HG02759 (cell line): Measurements from ENCODE around the gene LIPM.

ENCODE experiments used
- ATAC-seq: cut with Tn5 transposase; IDR thresholded peaks from one replicate; pipeline ENCODE4 v1.9.1; 2021; ENCODE audit warnings: mild to moderate bottlenecking, moderate library complexity; ENCODE audit not compliant: unreplicated experiment

Gene LIPM

GRCh38 chr10:88802523-88803285, at the start of gene LIPM:
Gene LIPM (plus strand): TSS chr10:88802730. CDS start chr10:88802897, 167 bp downstream.
- no peak for ATAC-seq

GRCh38 chr10:88754287-88754686, 48.2 kb upstream of the LIPM start:
- no peak for ATAC-seq

- peak; percentile 40 for ATAC-seq
These were observed 46.8 kb upstream of the LIPM start for GRCh38 chr10:88755753-88756152.

- no peak for ATAC-seq
These were observed 45.9 kb upstream of the LIPM start for GRCh38 chr10:88756660-88757059.

- no peak for ATAC-seq
These were observed 43.0 kb upstream of the LIPM start, which contains the start of gene LIPN for GRCh38 chr10:88759366-88760101. Gene LIPN (plus strand): TSS chr10:88760020. CDS start chr10:88761406, 1,386 bp downstream.

GRCh38 chr10:88762906-88763305, 39.6 kb upstream of the LIPM start:
- ATAC-seq: no peak

GRCh38 chr10:88763441-88763840, 39.1 kb upstream of the LIPM start:
- no peak for ATAC-seq

- no peak for ATAC-seq
These were observed 38.4 kb upstream of the LIPM start for GRCh38 chr10:88764110-88764509.

GRCh38 chr10:88765816-88766215, 36.7 kb upstream of the LIPM start:
- no peak for ATAC-seq

GRCh38 chr10:88769384-88769783, 33.1 kb upstream of the LIPM start:
- no peak for ATAC-seq

- ATAC-seq: no peak
These were observed 21.3 kb upstream of the LIPM start for GRCh38 chr10:88781206-88781605.

- ATAC-seq: no peak
These were observed 20.3 kb upstream of the LIPM start for GRCh38 chr10:88782222-88782621.

GRCh38 chr10:88783724-88784123, 18.8 kb upstream of the LIPM start:
- ATAC-seq: no peak

- ATAC-seq: no peak
These were observed 16.3 kb upstream of the LIPM start for GRCh38 chr10:88786032-88786770.

- ATAC-seq: no peak
These were observed 15.1 kb upstream of the LIPM start for GRCh38 chr10:88787463-88787862.

GRCh38 chr10:88788924-88789323, 13.6 kb upstream of the LIPM start:
- ATAC-seq: no peak

GRCh38 chr10:88791924-88792323, 10.6 kb upstream of the LIPM start:
- ATAC-seq: no peak

- ATAC-seq: no peak
These were observed 9.9 kb upstream of the LIPM start for GRCh38 chr10:88792661-88793060.

- ATAC-seq: no peak
These were observed 8.7 kb upstream of the LIPM start for GRCh38 chr10:88793712-88794299.

GRCh38 chr10:88794731-88795130, 7.8 kb upstream of the LIPM start:
- no peak for ATAC-seq
